Progenitor cell of endocrine pancreas (in vitro differentiated cells): ENCODE results near the gene DUSP2. TPM values are rescaled to one million over a fixed set of nuclear protein-coding genes. Genes with fewer than 3 reads are reported as not detected.

Experiments
- DNase-seq: peaks from one replicate; pipeline ENCODE4 v3.0.0; 2021; ENCODE audit warnings: low spot score; ENCODE audit not compliant: unreplicated experiment
- H3K27ac Mint-ChIP-seq: 2 replicates; pipeline ENCODE4 v1.8.0; 2021; ENCODE audit warnings: mild to moderate bottlenecking, moderate library complexity, mixed read lengths
- H3K27me3 Mint-ChIP-seq: 2 replicates; pipeline ENCODE4 v1.8.0; 2021; ENCODE audit warnings: mixed read lengths
- H3K36me3 Mint-ChIP-seq: 2 replicates; pipeline ENCODE4 v1.8.0; 2022; ENCODE audit warnings: mixed read lengths; ENCODE audit not compliant: insufficient read depth
- H3K4me1 Mint-ChIP-seq: 2 replicates; pipeline ENCODE4 v1.8.0; 2021; ENCODE audit warnings: low read depth, mixed read lengths
- H3K4me3 Mint-ChIP-seq: 2 replicates; pipeline ENCODE4 v1.8.0; 2021; ENCODE audit warnings: low read depth, mild to moderate bottlenecking, moderate library complexity, mixed read lengths
- H3K9me3 Mint-ChIP-seq: 2 replicates; pipeline ENCODE4 v1.8.0; 2021; ENCODE audit warnings: low read depth, mixed read lengths
- total RNA-seq: library from RNA; stranded (reverse); gene quantifications from 2 replicates; pipeline ENCODE4 v1.2.1, GENCODE V29; 2021
- TF ChIP-seq, protein P1 (sequence below): fragments of 200-600 bp; sonication (generic); IDR thresholded peaks from one replicate; pipeline ENCODE4 v1.5.0; 2021; ENCODE audit warnings: antibody characterized with exemption, mild to moderate bottlenecking; ENCODE audit not compliant: unreplicated experiment

DUSP2 gene
- total RNA-seq, 1 donor from 2014 or later = 0.93 TPM

DNA sequence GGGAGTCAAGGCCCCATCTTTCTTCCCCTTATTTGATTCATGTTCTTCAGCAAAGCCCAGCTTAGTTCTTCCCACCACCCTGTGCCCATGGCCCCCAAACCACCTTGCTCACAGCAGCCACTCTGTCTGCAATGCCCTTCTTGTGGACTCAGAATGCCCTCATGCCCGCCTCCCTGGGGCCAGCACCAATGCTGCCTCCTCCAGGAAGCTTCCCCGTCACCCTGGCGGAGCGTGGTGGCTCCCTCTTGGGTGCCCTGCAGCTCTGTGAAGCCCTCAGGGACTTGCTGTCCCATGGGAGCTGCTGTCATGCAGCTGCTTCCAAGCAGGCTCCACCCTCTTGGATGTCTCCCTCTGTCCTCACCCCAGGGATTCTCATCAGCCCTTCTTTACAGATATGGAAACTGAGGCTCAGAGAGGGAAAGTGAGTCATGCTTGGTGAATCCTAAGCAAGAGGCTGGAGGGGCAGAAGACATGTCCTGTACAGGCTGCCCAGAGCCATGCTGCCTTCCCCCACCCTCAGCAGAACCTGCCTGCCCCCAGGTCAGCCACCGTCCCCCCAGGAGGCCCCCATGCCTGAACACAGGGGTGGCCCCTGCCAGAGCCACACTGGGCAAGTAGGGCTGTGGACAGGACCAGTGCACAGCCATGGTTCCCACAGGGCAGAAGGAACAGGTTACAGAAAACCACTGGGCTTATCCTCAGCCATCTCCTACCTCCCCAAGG lies 11.8 kb upstream of the DUSP2 start:
- Mint-ChIP-seq H3K36me3 (no peaks in the 10 kb centered on the region), H3K9me3 (peaks cover 5% of the 10 kb centered on the region), H3K27ac (no peak overlapping the region), H3K27me3 (peaks cover 15% of the 10 kb centered on the region), H3K4me1 (peaks cover 3% of the 10 kb centered on the region), H3K4me3 (no peak overlapping the region)
- no peak for DNase-seq
- TF ChIP-seq, protein P1, sequence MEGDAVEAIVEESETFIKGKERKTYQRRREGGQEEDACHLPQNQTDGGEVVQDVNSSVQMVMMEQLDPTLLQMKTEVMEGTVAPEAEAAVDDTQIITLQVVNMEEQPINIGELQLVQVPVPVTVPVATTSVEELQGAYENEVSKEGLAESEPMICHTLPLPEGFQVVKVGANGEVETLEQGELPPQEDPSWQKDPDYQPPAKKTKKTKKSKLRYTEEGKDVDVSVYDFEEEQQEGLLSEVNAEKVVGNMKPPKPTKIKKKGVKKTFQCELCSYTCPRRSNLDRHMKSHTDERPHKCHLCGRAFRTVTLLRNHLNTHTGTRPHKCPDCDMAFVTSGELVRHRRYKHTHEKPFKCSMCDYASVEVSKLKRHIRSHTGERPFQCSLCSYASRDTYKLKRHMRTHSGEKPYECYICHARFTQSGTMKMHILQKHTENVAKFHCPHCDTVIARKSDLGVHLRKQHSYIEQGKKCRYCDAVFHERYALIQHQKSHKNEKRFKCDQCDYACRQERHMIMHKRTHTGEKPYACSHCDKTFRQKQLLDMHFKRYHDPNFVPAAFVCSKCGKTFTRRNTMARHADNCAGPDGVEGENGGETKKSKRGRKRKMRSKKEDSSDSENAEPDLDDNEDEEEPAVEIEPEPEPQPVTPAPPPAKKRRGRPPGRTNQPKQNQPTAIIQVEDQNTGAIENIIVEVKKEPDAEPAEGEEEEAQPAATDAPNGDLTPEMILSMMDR = no peak

DNA sequence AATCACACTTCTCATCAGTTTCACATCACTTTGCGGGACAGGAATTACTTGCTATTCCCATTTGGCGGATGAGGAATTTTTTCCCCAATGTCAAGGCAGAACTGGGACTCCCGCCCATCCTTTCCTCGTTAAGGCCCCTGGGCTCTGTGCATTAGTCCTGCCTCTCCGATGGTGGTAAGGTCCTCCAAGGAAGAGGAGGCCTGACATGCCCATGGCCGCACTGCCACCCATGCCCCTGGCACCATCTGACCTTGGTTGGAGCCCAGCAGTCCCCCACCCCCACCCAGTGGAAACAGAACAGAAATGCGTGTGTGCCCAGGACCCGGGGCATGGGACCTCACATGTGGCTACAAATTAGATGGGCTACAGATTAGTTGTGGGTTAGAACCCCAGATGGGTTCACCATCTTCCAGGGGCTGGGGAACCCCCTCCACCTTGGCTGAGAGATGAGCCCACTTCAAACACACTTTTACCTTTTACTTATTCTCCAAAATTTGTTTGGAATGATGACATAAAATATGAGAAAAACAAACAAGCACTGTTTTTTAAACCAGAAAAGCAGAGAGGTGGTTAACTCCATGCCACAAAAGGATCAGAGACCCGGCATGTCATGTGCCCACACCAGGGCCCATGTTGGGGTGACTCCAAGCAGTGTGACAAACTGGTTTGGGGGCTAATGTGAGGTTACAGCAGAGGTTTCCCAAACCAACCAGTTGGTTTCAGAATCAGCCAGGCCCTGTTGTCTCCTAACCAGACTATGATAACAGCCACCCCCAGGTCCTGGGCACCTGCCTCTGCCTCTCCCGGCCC lies 11.0 kb upstream of the DUSP2 start:
- H3K4me1 Mint-ChIP-seq = no peaks in the 10 kb centered on the region

DNA sequence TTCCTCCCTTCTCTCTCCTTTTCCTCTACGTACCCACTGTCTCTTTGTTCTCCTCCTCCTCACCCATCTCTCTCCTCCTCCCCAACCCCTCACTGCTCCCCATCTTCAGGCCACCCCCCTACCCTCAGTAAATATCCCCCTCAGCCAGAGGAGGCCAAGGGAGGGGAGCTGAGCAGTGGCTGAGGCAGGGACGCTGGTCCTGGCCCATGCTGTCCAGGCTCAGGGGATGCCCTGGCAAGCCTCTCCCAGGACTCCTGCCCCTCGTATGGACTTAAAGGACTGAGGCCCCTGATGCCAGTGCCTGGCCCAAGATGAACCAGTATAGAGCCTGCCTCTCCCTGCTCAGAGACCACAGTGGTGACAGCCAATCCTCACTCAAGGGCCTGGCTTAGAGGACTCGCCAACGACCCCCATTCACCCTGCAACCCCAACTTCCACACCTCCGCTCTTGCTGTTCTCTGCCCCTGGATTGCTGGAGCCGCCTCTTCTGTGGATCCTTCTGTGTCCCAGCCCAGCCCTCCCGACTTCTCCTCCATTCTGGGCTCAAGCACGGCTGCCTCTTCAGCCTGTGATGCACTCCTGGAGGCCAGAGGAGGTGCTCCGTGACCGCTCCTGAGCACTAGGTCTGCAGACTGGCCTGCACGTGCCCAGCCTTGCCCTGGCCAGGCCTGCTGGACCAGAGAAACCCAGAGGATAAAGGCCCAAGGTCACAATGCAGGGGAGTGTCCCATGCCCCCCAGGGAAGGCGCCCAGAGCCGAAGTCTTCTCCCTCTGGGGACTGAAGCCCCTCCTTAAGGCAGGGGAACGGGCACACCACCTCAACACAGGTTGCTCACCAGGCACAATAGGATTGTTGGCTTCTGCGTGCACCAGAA lies 9.5 kb upstream of the DUSP2 start:
- Mint-ChIP-seq H3K4me1 (no peaks in the 10 kb centered on the region), H3K9me3 (no peaks in the 10 kb centered on the region), H3K27ac (no peak overlapping the region), H3K27me3 (peaks cover 13% of the 10 kb centered on the region), H3K36me3 (no peaks in the 10 kb centered on the region), H3K4me3 (no peak overlapping the region)
- TF ChIP-seq, protein P1 = no peak
- DNase-seq = no peak

More for the DNA sequence above, 11.0 kb upstream of the DUSP2 start:
- Mint-ChIP-seq H3K36me3 (no peaks in the 10 kb centered on the region), H3K27ac (no peak overlapping the region), H3K27me3 (peaks cover 13% of the 10 kb centered on the region), H3K4me3 (no peak overlapping the region), H3K9me3 (peaks cover 5% of the 10 kb centered on the region)
- DNase-seq = no peak
- TF ChIP-seq, protein P1 = no peak

DNA sequence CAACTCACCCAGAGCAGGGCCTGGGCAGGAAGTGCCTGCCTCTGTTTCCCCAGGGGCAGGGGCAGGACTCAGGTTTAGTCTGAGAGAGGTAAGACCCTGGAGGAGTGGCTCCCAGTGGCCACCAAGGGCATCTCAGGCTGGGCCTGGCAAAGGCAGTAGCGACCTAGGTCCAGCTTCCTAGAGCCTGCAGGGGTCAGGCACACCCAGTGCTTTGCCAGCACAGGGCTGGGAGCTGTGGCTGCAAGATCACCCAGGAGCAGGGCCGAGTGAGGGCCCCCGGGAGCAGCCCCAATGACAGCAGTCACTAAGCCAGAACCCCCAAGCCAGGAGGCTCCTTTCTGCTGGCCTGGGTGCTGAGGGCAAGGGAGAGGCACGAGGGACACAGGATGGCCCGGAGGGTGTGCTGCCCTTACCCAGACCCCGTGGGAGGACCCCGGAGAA lies 8.8 kb upstream of the DUSP2 start:
- Mint-ChIP-seq H3K27ac (no peak overlapping the region), H3K27me3 (peaks cover 11% of the 10 kb centered on the region), H3K9me3 (no peaks in the 10 kb centered on the region), H3K4me1 (no peaks in the 10 kb centered on the region), H3K4me3 (no peak overlapping the region), H3K36me3 (no peaks in the 10 kb centered on the region)
- TF ChIP-seq, protein P1 = peak; percentile 10
- no peak for DNase-seq

DNA sequence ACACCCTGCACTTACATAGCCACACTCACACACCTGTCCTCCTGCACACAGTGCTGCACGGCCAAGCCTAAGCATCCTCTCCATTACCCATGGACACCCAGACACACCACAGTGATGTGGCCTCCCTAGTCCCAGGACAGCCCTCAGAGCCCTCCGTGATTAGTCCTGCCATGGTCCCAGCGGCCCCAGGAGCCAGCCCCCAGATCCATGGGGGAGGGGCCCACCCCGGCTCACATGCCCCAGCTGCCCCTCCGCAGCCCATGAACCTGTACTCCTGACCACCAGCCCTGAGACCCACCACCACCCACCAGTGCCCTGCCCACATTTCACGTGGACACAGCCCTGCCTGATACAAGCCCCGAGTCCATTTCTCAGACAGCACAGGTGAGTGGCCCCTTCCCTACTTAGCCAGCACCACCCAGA lies 8.1 kb upstream of the DUSP2 start:
- Mint-ChIP-seq H3K27ac (no peak overlapping the region), H3K36me3 (no peaks in the 10 kb centered on the region), H3K4me1 (no peaks in the 10 kb centered on the region), H3K27me3 (peaks cover 12% of the 10 kb centered on the region), H3K9me3 (no peaks in the 10 kb centered on the region), H3K4me3 (no peak overlapping the region)
- no peak for DNase-seq
- TF ChIP-seq, protein P1 = no peak
